Thyroid gland (tissue), 4 donors: ENCODE data around the gene CCIN. TPM values are rescaled to one million over a fixed set of nuclear protein-coding genes. Genes with fewer than 3 reads are reported as not detected.
A peak's percentile ranks its signal among the peaks of the same experiment; 100 is the strongest.

Experiments used
- DNase-seq, 2 donors: peaks; one replicate each; pipeline ENCODE4 v3.0.0-alpha.2; 2019
- H3K27ac ChIP-seq, 3 donors: fragments of 200-600 bp; sonication (generic); 1 replicate in 2 of 3; 2 replicates in 1 of 3; pipeline ENCODE4 v1.5.1; 2016 to 2019; ENCODE audit warnings: mild to moderate bottlenecking in 1 of 3, moderate library complexity in 1 of 3
- H3K27me3 ChIP-seq: fragments of 200-600 bp; sonication (generic); one replicate; pipeline ENCODE4 v1.5.1; 2019
- H3K36me3 ChIP-seq, 2 donors: fragments of 200-600 bp; sonication (generic); one replicate each; pipeline ENCODE4 v1.5.1; 2016 to 2019
- H3K4me1 ChIP-seq, 2 donors: fragments of 200-600 bp; sonication (generic); one replicate each; pipeline ENCODE4 v1.5.1; 2017 to 2019
- H3K4me3 ChIP-seq, 3 donors: fragments of 200-600 bp; sonication (generic); replicated peaks in 1 of 3; 1 replicate in 2 of 3; 2 replicates in 1 of 3; pipeline ENCODE4 v1.5.1; 2016; ENCODE audit warnings: mild to moderate bottlenecking in 1 of 3
- H3K9me3 ChIP-seq: fragments of 200-600 bp; sonication (generic); one replicate; pipeline ENCODE4 v1.5.1; 2017
- CTCF ChIP-seq, 6 experiments: fragments of 200-600 bp in 3 of 6; fragments of 450-650 bp in 3 of 6; sonication (generic) in 3 of 6; IDR thresholded peaks; one replicate each; pipeline ENCODE4 v1.5.1; 2016 to 2019; ENCODE audit warnings: antibody characterized with exemption in 6 of 6, mild to moderate bottlenecking in 2 of 6, inconsistent platforms in 1 of 6, moderate library complexity in 1 of 6
- POLR2A ChIP-seq, 2 donors: fragments of 450-650 bp; IDR thresholded peaks; one replicate each; pipeline ENCODE4 v1.6.1; 2017; ENCODE audit warnings: antibody characterized with exemption in 2 of 2, mild to moderate bottlenecking in 2 of 2, moderate library complexity in 1 of 2
- WGBS, 2 donors: methylation state at CpG; one replicate each; pipeline ENCODE4 v1.1.5; 2017; 5-methylcytosine and 5-hydroxymethylcytosine counted together
- intact Hi-C: fragments of 100-400 bp; cut with DNase I; formaldehyde crosslinking; loops from one replicate; pipeline ENCODE4 v1.15.1; 2023
- total RNA-seq, 4 donors: library from RNA; depleted of rRNA; stranded (reverse); fragments of >200 nt; gene quantifications; one replicate each; pipeline ENCODE4 v1.2.3, GENCODE V29; 2016

CCIN gene
- total RNA-seq, 4 donors from 2014 or later, result 0.40 TPM; not detected in 3

- Histone ChIP-seq H3K4me1 (peaks cover 8 to 26% of the 10 kb centered on the region in 2 donors), H3K27ac (no peak overlapping the region), H3K9me3 (no peaks in the 10 kb centered on the region), H3K4me3 (no peak overlapping the region), H3K27me3 (no peaks in the 10 kb centered on the region), H3K36me3 (no peaks in the 10 kb centered on the region)
- DNase-seq, result no peak
- intact Hi-C loops, result loop anchor here (10.0 kb wide), 1 partner anchor 207 kb away; the partner anchor contains the start of gene OR2S2
- TF ChIP-seq CTCF (IDR thresholded peaks at IDR 0.05) (no peak), POLR2A (IDR thresholded peaks at IDR 0.05) (no peak)
- 93 to 95% methylated on average over 17 of the region's 17 CpGs for WGBS, 2 donors
Observed at GRCh38 chr9:36162211-36162738, 6.9 kb upstream of the CCIN start.

GRCh38 chr9:36163049-36163785 lies 6.0 kb upstream of the CCIN start:
- TF ChIP-seq POLR2A (IDR thresholded peaks at IDR 0.05) (peak in 1 of 2 donors; percentile 17), CTCF (IDR thresholded peaks at IDR 0.05) (no peak)
- Histone ChIP-seq H3K36me3 (no peaks in the 10 kb centered on the region), H3K27me3 (no peaks in the 10 kb centered on the region), H3K27ac (peak overlapping the region; percentile 42 to 84 (median 71)), H3K4me1 (peaks cover 8 to 26% of the 10 kb centered on the region in 2 donors), H3K4me3 (no peak overlapping the region), H3K9me3 (no peaks in the 10 kb centered on the region)
- peak; percentile 95 to 96 for DNase-seq
- 12 to 28% methylated on average over 4 to 8 of the region's 9 CpGs for whole genome bisulfite sequencing, 2 donors
- intact Hi-C loops, result loop anchor here (10.0 kb wide), 1 partner anchor 208 kb away; the partner anchor contains the start of gene OR2S2

GRCh38 chr9:36163786-36164170 lies 5.4 kb upstream of the CCIN start:
- Histone ChIP-seq H3K4me3 (no peak overlapping the region), H3K9me3 (no peaks in the 10 kb centered on the region), H3K27me3 (no peaks in the 10 kb centered on the region), H3K27ac (peak overlapping the region; percentile 42 to 84 (median 71)), H3K4me1 (peaks cover 8 to 26% of the 10 kb centered on the region in 2 donors), H3K36me3 (no peaks in the 10 kb centered on the region)
- no peak for DNase-seq
- TF ChIP-seq CTCF (IDR thresholded peaks at IDR 0.05) (no peak), POLR2A (IDR thresholded peaks at IDR 0.05) (no peak)
- 62 to 69% methylated on average over 4 of the region's 4 CpGs for WGBS, 2 donors
- intact Hi-C loops, result loop anchor here (10.0 kb wide), 1 partner anchor 209 kb away; the partner anchor contains the start of gene OR2S2

GRCh38 chr9:36164372-36164771 lies 4.8 kb upstream of the CCIN start:
- no peaks in the 10 kb centered on the region for H3K9me3 ChIP-seq
- H3K36me3 ChIP-seq, result no peaks in the 10 kb centered on the region
- TF ChIP-seq POLR2A (IDR thresholded peaks at IDR 0.05) (no peak), CTCF (IDR thresholded peaks at IDR 0.05) (no peak)
- no peak overlapping the region for H3K4me3 ChIP-seq
- no peak for DNase-seq
- H3K27ac ChIP-seq, result peak overlapping the region in 2 of 3 donors; percentile 2 to 84
- 77% methylated on average over 6 of the region's 6 CpGs for WGBS, 2 donors
- H3K4me1 ChIP-seq, result peaks cover 8 to 26% of the 10 kb centered on the region in 2 donors
- H3K27me3 ChIP-seq, result no peaks in the 10 kb centered on the region
- intact Hi-C loops, result loop anchor here (10.0 kb wide), 1 partner anchor 210 kb away; the partner anchor contains the start of gene OR2S2

GRCh38 chr9:36164989-36165388 lies 4.2 kb upstream of the CCIN start:
- no peak for DNase-seq
- no peak overlapping the region for H3K4me3 ChIP-seq
- WGBS, 2 donors, result 63 to 68% methylated on average over 2 to 3 of the region's 3 CpGs
- intact Hi-C loops, result loop anchor here (10.0 kb wide), 1 partner anchor 210 kb away; the partner anchor contains the start of gene OR2S2
- peaks cover 8 to 26% of the 10 kb centered on the region in 2 donors for H3K4me1 ChIP-seq
- no peaks in the 10 kb centered on the region for H3K9me3 ChIP-seq
- no peaks in the 10 kb centered on the region for H3K36me3 ChIP-seq
- H3K27ac ChIP-seq, result peak overlapping the region in 2 of 3 donors; percentile 2 to 84
- TF ChIP-seq POLR2A (IDR thresholded peaks at IDR 0.05), result no peak
- TF ChIP-seq CTCF (IDR thresholded peaks at IDR 0.05), result no peak
- no peaks in the 10 kb centered on the region for H3K27me3 ChIP-seq
